Measurements from ENCODE around the gene IL16. TPM values are rescaled to one million over a fixed set of nuclear protein-coding genes. Genes with fewer than 3 reads are reported as not detected.
"Not testable (repeated sequence)": the region's sequence is repeated elsewhere in the genome, so short reads cannot be mapped to it uniquely, and the experiment has no call there.

IL16 gene
- total RNA-seq, 1 donor from 2014 or later, result 3.7 TPM

DNA sequence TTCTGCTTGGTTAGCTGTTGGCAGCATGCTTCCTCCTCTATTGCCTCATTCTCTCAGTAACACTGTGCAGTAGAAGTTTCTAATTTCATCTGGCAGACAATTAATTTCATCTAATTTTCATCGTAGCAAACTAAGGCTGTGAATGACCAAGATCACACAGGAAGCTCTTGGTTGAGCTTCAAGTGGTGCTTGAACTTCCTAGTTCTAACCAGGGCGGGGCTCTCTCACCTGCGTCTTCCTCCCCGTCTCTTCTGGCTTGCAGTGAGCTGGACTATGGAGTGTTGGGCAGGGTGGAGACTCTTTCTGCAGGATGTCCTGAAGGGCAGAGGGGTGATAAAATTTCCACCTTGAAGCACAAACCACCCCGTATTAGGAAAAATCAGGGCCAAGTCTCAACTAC is 2.0 kb upstream of the IL16 start:
- ATAC-seq, result no peak
- intact Hi-C loops (cut with DNase I), result no loop called here

DNA sequence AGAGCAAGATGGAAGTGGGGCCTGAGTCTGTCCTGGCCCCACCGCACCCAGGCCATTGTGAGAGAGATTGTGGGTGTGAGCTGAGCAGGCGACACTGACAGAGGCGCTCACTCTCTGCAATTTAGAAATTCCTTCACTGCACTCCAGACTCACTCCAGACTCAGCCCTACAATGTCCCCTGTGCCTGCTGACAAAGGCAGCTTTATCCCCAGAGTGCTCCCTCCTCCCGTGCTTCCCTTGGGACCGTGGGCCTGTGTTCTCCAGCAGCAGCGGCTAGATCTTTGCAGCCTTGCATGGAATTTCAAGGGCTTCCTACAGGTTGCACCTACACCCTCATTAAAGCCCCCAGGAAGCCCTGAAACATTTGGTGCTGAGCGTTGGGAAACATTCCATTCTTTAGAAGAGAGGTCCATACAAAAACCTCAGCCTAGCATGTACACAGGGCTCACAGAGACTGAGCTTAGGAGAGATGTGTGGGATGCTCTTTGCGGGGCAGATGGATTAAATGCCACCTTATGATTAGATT is 1.3 kb upstream of the IL16 start:
- intact Hi-C loops (cut with DNase I), result no loop called here
- DNase-seq (ENCODE audit: missing footprints) (no peak), ATAC-seq (no peak)

More for the DNA sequence above, 2.0 kb upstream of the IL16 start:
- no peak for DNase-seq (ENCODE audit: missing footprints)

DNA sequence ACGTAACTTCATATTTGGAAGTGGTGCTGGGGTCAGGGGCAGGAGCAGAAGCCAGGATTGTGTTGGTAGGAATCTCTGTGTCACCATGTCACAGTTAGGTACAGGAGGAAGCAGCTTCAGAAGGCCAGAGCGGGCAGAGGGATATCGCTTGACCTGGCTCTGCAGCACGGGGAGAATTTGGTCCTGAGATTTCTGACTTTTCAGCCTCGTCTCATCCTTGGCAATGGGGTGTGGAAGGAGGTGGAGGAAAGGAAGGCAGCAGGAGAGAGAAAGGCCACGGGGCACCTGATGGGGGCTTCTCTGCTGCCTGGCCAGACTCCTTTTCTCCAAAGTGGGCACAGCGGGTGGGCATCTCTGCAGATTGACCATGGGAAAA is 564 bp downstream of the IL16 start:
- intact Hi-C loops (cut with DNase I), result no loop called here
- ATAC-seq, result no peak
- DNase-seq (ENCODE audit: missing footprints), result no peak

DNA sequence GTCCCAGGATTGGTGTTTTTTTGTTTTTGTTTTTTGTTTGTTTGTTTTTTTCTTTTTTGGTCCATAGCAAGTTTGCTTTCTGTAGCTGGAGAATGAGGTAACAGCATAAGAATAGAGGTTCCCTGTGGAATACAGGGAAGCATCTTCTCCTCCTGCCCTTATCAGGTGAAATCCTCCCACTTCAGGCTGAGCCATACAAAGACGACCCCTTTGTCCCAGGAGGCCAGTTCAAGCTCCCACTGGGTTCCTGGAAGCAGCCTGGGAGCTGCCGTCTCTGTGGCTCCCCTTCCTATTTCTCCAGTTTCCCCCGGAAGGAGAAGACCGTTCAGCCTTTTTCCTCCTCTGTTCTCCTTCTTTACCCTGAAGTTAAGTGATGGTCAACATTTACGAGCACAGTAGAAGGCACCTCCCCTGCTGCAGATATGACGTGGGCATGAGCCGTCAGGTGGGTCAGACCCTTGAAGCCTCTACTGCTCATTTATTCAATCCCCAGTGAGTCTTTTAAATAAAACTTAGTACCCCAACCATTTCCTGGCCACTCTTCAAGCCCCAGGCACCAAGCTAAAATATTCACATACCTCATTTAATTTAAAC is 1.1 kb downstream of the IL16 start:
- ATAC-seq (no peak), DNase-seq (ENCODE audit: missing footprints) (no peak)
- intact Hi-C loops (cut with DNase I), result no loop called here

DNA sequence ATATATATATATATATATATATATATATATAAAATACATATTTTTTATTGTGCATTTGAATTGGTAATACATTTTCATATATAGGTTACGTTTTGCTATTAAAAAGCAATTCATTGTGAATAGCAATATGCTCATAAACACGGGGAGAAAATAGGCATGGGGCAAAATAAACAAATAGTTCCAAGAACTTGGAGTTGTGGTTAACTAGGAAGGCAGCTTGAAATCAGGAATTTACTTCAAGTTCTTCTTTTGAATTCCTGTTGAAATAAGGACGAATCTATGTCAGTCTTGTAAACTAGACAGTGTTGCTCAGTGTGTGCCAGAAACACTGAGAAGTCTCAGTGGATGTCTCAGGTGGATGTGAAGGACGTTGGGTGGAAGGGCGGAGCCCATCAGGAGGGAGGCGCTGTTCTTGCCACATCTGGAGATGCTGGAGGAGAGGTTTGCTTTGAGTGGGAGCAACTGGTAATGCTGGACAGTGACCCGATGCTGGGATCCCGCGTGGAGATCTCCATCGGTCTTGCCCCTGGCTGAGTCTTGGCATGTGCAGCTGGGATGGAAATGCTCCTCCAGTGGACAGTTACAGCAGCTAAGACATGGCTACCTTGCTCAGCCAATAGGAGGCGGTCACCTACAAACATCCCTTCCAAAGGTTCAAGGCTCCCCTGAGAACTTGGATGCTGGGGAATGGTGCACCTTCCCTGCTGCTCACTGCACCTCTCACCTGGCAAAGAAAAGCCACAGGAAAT is 2.5 kb downstream of the IL16 start:
- intact Hi-C loops (cut with DNase I), result no loop called here
- peak; percentile 10 for ATAC-seq
- no peak for DNase-seq (ENCODE audit: missing footprints)

DNA sequence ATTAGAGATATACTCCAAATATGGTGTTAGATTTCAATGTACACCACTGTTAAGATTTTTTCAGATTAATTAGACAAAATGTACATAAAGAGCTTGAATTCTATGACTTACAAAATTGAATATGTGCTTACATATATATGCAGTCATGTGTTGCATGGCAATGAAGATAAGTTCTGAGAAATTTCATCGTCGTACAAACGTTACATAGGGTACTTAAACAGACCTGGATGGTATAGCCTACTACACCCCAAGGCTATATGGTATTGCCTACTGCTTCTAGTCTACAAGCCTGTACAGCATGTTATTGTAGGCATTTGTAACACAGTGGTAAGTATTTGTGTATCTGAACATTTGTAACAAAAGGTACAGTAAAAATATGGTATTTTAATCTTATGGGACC is 9.3 kb downstream of the IL16 start:
- DNase-seq (ENCODE audit: missing footprints) (no peak), ATAC-seq (no peak)
- intact Hi-C loops (cut with DNase I), result no loop called here

DNA sequence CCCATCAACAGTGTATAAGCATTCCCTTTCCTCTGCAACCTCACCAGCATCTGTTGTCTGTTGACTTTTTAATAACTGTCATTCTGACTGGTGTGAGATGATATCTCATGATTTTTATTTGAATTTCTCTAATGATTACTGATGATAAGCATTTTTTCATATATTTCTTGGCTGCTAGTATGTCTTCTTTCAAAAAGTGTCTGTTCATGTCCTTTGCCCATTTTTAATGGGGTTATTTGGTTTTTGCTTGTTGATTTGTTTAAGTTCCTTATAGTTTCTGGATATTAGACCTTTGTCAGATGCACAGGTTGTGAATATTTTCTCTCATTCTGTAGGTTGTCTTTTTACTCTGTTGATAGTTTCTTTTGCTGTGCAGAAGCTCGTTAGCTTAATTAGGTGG is 11.3 kb downstream of the IL16 start:
- DNase-seq (ENCODE audit: missing footprints); intact Hi-C loops (cut with DNase I); ATAC-seq: not testable (repeated sequence)

DNA sequence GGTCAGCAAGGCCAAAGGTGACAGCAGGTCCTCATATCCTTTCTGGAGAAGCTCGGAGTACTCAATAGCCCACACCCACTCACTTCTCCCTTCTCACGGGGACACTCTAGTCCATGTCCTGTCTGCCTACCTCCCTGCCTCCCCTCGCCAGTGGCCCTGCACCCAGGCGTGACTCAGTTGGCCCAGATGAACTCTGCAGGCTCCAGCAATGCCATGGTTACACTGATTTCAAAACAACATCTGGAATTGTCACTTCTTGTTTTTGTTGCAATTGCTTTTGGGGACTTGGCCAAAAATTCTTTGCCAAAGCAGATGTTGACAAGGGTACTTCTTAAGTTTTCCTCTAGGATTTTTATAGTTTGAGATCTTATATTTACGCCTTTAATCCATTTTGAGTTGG is 13.0 kb downstream of the IL16 start:
- intact Hi-C loops (cut with DNase I), result no loop called here
- no peak for DNase-seq (ENCODE audit: missing footprints)
- peak; percentile 83 for ATAC-seq

DNA sequence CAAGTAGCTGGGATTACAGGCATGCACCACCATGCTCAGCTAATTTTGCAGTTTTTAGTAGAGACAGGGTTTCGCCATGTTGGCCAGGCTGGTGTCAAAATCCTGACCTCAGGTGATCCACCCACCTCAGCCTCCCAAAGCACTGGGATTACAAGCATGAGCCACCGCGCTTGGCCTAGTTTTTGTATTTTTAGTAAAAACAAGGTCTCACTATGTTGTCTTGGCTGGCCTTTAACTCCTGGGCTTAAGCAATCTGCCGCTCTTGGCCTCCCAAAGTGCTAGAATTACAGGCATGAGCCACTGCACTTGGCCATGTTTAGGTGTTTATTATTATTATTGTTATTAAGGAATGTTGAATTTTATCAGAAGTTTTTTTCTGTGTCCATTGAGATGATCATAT is 14.7 kb downstream of the IL16 start:
- peak; percentile 58 for ATAC-seq
- no peak for DNase-seq (ENCODE audit: missing footprints)
- intact Hi-C loops (cut with DNase I), result no loop called here

DNA sequence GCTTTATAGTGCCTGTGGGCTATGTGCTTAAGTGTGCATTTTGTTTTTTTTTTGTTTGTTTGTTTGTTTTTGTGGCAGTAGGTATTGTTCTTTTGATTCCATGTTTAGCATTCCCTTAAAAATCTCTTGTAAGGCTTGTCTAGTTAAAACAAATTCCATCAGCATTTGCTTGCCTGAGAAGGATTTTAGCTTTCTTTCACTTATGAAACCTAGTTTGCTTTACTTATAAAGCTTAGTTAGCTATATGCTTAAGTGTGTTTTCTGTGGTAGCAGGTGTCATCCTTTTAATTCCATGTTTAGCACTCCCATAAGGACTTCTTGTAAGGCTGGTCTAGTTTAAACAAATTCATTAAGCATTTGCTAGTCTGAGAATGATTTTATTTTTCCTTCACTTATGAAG is 17.3 kb downstream of the IL16 start:
- ATAC-seq (no peak), DNase-seq (ENCODE audit: missing footprints) (no peak)
- intact Hi-C loops (cut with DNase I), result no loop called here

DNA sequence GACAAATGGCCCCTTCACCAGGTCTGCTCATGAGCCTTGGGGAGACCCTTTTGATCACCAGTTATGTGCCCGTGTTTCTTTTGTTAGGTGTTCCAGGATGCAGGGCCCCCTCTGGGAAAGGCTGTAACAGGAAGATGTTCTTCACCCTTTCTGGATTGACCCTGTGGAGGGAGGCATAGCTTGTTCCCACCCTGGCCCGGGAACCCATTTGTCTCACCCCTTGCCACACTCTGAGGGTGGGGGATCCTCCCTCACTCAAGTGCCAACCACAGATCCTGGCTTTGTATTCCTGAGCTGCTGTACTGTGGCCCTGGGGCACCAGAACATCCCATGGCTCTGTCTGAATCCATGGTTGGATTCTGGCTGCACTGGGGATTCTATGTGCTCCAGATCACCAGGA is 18.9 kb downstream of the IL16 start:
- intact Hi-C loops (cut with DNase I), result no loop called here

DNA sequence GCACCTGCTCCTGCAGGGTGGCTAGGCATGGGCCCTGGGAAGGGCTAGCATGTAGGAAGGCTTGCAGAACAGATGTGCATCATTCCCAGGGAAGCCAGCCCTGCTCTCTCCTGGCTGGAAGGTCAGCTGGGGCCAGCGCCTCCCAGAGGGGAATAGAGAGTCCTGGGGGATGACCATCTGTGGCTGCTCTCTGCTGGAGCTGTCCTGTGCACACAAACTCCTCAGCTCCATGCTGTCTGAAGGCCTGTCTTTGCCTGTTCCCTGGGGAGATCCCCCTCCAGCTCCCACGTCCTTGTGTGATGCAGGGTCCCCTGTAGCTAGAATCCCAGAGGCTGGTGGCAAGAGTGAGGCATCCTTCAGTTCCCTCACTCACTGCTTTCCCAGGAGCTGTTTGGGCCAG is 19.3 kb downstream of the IL16 start:
- intact Hi-C loops (cut with DNase I), result no loop called here
- ATAC-seq (no peak), DNase-seq (ENCODE audit: missing footprints) (no peak)

More for the DNA sequence above, 18.9 kb downstream of the IL16 start:
- ATAC-seq, result no peak
- DNase-seq (ENCODE audit: missing footprints), result no peak

DNA sequence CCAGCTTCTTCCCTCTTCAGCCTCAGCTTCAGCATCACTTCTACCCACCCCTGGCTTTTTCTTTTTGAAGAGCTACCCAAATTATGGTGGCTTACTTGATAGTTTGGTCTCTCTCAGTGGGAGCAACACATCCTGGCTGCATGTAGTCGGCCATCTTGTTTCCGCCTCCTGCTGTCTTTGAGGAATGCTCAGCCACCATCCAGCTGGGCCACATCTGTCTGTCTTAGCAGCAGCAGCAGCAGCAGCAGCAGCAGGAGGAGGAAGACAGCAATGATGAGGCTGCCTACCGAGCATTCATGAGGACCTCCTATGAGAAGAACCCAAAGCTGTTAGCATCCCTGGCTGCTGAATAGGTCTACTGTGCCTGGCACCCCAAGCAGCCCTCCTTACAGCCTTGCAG is 19.7 kb downstream of the IL16 start:
- ATAC-seq, result no peak
- intact Hi-C loops (cut with DNase I), result no loop called here
- no peak for DNase-seq (ENCODE audit: missing footprints)

DNA sequence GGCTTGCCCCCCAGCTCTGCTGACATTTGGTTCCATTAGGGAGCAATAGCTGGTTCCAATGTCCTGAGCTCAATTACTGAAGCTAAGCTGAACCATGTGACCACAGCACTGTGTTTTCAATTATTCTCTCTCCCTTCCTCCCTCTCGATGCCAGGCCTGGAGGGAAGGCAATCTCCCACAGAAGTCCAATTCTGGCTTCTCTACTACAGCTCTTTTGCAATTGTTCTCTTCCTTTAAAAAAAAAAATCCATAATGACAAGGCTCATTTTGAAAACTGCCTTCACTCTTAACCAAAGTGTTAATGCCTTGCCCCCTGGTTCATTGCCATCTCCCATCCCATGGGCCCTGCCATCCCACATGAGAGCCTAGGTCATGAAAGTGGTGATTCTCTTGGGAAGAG is 24.8 kb downstream of the IL16 start:
- ATAC-seq (peak; percentile 67), DNase-seq (ENCODE audit: missing footprints) (no peak)
- intact Hi-C loops (cut with DNase I), result loop anchor here (5.0 kb wide), 1 partner anchor 39 kb away; no protein-coding TSS in a partner anchor

DNA sequence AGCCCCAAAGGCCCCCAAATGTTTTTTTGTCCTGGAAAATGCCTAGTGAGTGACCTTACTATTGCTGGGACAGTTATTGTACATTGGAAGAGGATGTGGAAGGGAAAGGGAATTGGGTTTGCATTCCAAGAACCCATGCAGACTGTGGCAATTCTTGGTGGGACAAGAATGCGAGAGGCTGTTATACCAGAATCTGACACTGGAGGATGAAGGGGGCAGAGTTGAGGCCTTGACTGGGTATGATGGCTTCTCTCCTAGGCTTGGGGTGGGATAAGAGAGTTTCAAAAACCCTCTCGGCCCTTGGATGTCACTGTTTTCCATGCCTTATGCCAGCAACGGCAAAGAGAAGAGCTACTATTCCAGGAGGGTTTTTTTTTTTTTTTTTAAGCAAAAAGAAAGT is 25.3 kb downstream of the IL16 start:
- no peak for DNase-seq (ENCODE audit: missing footprints)
- no peak for ATAC-seq
- intact Hi-C loops (cut with DNase I), result loop anchor here (5.0 kb wide), 1 partner anchor 40 kb away; no protein-coding TSS in a partner anchor

DNA sequence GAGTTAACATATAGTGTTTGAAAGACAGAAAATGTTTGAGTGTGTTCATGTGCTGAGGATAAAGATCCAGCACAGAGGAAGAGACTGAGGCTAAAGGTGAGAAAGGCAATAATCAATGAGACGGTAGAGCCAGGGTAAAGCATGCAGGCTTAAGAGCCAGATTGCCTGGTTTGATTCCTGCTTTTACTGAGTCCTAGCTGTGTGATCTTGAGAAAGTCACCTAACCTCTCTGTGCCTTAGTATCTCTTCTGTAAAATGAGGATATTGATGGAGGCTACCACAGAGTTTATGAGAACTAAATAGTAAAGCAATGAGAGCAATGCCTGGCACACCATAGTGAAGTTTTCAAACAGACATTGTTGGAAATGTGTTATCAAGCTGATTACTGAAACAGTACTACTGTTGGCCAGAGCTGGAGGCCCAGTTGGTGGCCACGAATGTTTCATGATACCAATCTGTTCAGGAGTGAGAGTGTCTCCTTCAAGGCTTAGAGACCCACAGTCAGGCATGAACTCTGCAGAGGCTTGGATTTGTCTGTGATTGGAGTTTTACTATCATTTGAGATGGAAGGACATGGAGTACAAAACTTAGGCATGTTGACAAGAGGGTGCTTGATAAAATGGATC is 26.8 kb downstream of the IL16 start:
- ATAC-seq, result no peak
- intact Hi-C loops (cut with DNase I), result loop anchor here (5.0 kb wide), 1 partner anchor 41 kb away; no protein-coding TSS in a partner anchor
- no peak for DNase-seq (ENCODE audit: missing footprints)

DNA sequence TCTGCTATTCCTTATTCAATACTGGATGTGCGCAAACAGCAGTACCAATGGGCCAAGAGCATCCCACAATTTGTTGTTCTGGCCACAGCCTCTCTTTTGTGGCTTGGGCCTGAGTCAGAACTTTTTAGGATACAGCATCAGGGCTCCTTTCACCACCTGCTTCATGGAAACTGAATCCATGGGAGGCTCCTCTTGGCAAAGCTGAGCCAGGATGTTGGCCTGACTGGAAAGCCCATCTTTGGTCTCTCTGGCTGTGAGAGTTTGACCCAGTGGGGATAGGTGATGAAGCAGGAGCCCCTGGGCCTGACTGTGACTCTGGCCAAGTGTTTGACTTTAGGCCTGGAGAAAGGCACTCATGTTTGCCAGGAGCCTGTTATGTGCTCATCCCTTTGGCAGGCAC is 27.6 kb downstream of the IL16 start:
- intact Hi-C loops (cut with DNase I), result loop anchor here (5.0 kb wide), 1 partner anchor 42 kb away; no protein-coding TSS in a partner anchor
- DNase-seq (ENCODE audit: missing footprints) (no peak), ATAC-seq (peak; percentile 20)

DNA sequence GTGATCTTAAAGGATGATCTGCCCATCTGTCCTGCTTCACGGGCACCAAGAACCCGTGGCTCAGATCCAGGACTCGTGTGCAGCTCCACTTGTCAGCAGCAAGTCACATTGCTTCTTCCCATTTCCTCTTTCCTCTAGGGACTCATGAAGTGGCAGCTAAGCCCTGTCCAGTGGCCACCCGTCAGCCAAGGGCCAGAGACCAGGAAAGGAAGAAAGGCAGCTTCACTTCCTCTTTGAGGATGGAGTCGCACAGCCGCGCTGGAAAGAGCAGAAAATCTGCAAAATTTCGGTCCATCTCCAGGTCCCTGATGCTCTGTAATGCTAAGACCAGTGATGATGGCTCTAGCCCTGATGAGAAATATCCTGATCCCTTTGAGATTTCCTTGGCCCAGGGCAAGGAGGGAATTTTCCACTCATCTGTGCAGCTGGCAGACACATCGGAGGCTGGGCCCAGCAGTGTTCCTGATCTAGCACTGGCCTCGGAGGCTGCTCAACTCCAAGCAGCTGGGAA is 28.5 kb downstream of the IL16 start:
- ATAC-seq (peak; percentile 77), DNase-seq (ENCODE audit: missing footprints) (peak; percentile 85)
- intact Hi-C loops (cut with DNase I), result no loop called here

DNA sequence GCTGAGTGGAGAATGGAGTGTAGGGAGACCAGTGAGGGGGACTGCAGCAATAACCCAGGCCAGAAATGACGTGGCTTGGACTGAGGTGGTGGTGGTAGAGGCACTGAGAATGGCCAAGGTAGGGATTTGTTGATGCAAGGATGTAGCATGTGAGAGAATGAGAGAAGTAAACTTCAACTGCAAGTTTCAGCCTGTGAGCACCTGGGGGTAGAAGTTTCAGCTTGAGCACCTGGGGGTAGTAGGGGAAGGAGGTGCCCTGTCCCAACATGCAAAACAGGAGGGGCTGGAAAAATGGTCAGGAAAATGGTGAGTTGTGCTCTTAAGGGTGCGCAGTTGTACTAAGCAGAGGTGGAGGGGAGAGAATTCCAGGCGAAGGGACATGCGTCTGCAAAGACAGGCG is 31.0 kb downstream of the IL16 start:
- intact Hi-C loops (cut with DNase I), result no loop called here
- ATAC-seq (no peak), DNase-seq (ENCODE audit: missing footprints) (no peak)

DNA sequence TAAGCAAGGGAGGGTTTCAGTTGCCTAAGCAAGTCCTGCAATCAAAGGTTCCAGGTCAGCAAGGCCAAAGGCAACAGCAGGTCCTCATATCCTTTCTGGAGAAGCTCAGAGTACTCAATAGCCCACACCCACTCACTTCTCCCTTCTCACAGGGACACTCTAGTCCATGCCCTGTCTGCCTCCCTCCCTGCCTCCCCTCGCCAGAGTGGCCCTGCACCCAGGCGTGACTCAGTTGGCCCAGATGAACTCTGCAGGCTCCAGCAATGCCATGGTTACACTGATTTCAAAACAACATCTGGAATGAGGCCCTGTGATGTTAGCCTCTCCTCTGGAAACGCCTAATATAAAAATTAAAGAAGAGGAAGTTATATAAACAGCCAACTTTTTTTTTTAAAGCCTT is 32.9 kb downstream of the IL16 start:
- peak; percentile 77 for ATAC-seq
- intact Hi-C loops (cut with DNase I), result no loop called here
- DNase-seq (ENCODE audit: missing footprints), result peak; percentile 76
